ENCODE data around the gene MRPL12. TPM values are rescaled to one million over a fixed set of nuclear protein-coding genes. Genes with fewer than 3 reads are reported as not detected.

MRPL12 gene
- total and polyA plus RNA-seq, 2 experiments from 2014 or later: 50.9 to 153 TPM

DNA sequence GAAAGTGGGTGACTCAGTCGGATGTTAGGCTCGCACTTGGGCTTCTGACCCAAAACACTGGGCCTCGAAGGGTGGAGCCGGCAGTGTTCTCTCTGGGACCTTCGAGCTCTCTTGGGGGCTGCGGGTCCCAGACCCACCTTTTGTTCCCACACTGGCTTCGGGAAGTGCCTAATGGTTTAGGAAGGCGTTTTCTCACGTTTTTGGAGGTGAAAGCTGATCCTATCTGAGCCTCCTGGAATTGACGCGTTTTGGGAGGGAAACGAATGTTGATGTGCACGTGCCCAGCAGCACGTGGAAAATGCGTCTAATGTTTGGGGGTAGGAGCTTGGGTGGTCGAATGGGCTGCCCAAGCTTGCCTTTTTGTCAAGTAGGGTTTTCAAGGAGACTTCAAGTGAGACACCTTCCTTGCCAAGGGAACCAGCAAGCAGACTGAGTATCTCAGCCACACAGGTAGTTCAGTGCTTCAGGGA is 18.7 kb upstream of the MRPL12 start:
- Mint-ChIP-seq H3K27ac (peak overlapping the region; percentile 80), H3K4me1 (peaks cover 12% of the 10 kb centered on the region), H3K36me3 (ENCODE audit: low read depth) (peaks cover 38% of the 10 kb centered on the region), H3K27me3 (ENCODE audit: insufficient read depth, low read depth, poor library complexity) (peaks cover 11% of the 10 kb centered on the region), H3K9me3 (no peaks in the 10 kb centered on the region; the same call in 2 of the 3 replicates), H3K4me3 (peak overlapping the region; percentile 92)
- DNase-seq (ENCODE audit: low spot score): peak; percentile 46
- H3K79me2 ChIP-seq (replicated peaks; ENCODE audit: insufficient read depth): peaks cover 48% of the 10 kb centered on the region
- peak overlapping the region; percentile 99 for H3K4me2 ChIP-seq
- peaks cover 8% of the 10 kb centered on the region; the same call in 1 of the 2 replicates for H4K20me1 ChIP-seq (replicated peaks; ENCODE audit: insufficient read depth)
- no peak overlapping the region for H2AFZ ChIP-seq
- 0 out of 3 replicates have a peak, but pooled peaks have one; percentile 4 for ATAC-seq
- H3K9me2 ChIP-seq (ENCODE audit: insufficient read depth): no peaks in the 10 kb centered on the region
- H3K36me3 ChIP-seq (ENCODE audit: insufficient read depth): no peaks in the 10 kb centered on the region
- no peak overlapping the region for H3K27ac ChIP-seq (ENCODE audit: low read depth)
- peaks cover 18% of the 10 kb centered on the region for H3F3A ChIP-seq (replicated peaks; ENCODE audit: low read depth)
- no peaks in the 10 kb centered on the region for H3K27me3 ChIP-seq (ENCODE audit: insufficient read depth)
- TF ChIP-seq ZNF331 (CRISPR knock-in tag; IDR thresholded peaks at IDR 0.05; ENCODE audit: low read depth): no peak
- peaks cover 6% of the 10 kb centered on the region for H3K4me1 ChIP-seq (ENCODE audit: insufficient read depth)
- peak overlapping the region; percentile 96 for H3K4me3 ChIP-seq

DNA sequence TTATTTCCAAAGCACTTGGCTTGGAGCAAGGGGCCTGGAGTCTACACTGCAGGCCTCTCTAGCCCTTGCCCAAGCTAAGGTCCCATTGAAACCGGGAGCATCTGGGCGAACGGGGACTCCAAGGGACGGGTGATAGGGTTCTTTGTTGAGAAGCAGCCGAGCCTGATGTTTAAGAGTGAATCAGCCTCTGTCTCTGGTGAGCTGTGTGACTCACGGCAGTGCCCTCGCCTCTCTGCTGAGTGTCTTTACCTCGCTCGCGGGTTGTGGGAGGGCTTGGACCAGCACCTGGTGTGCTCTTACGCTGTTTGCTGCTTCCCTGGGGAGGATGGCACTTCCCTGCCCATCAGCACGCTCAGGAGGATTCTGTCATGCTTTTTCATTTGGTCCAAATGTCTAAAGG is 18.1 kb upstream of the MRPL12 start:
- DNase-seq (ENCODE audit: low spot score): no peak
- Mint-ChIP-seq H3K4me3 (peak overlapping the region; percentile 92), H3K36me3 (ENCODE audit: low read depth) (peaks cover 44% of the 10 kb centered on the region), H3K9me3 (no peaks in the 10 kb centered on the region; the same call in 2 of the 3 replicates), H3K27me3 (ENCODE audit: insufficient read depth, low read depth, poor library complexity) (peaks cover 16% of the 10 kb centered on the region), H3K27ac (no peak overlapping the region), H3K4me1 (peaks cover 12% of the 10 kb centered on the region)
- peaks cover 8% of the 10 kb centered on the region; the same call in 1 of the 2 replicates for H4K20me1 ChIP-seq (replicated peaks; ENCODE audit: insufficient read depth)
- peak overlapping the region; percentile 99 for H3K4me2 ChIP-seq
- no peaks in the 10 kb centered on the region for H3K27me3 ChIP-seq (ENCODE audit: insufficient read depth)
- H3K9me2 ChIP-seq (ENCODE audit: insufficient read depth): no peaks in the 10 kb centered on the region
- ATAC-seq: no peak
- no peaks in the 10 kb centered on the region for H3K36me3 ChIP-seq (ENCODE audit: insufficient read depth)
- TF ChIP-seq JUNB (IDR thresholded peaks at IDR 0.05; ENCODE audit: unreplicated experiment) (no peak), EZH2 (IDR thresholded peaks at IDR 0.05; ENCODE audit: low read depth, unreplicated experiment) (no peak), POLR2AphosphoS5 (IDR thresholded peaks at IDR 0.05; ENCODE audit: low read depth) (no peak), ZNF114 (CRISPR knock-in tag; IDR thresholded peaks at IDR 0.05) (no peak)
- TF ChIP-seq, protein P1, sequence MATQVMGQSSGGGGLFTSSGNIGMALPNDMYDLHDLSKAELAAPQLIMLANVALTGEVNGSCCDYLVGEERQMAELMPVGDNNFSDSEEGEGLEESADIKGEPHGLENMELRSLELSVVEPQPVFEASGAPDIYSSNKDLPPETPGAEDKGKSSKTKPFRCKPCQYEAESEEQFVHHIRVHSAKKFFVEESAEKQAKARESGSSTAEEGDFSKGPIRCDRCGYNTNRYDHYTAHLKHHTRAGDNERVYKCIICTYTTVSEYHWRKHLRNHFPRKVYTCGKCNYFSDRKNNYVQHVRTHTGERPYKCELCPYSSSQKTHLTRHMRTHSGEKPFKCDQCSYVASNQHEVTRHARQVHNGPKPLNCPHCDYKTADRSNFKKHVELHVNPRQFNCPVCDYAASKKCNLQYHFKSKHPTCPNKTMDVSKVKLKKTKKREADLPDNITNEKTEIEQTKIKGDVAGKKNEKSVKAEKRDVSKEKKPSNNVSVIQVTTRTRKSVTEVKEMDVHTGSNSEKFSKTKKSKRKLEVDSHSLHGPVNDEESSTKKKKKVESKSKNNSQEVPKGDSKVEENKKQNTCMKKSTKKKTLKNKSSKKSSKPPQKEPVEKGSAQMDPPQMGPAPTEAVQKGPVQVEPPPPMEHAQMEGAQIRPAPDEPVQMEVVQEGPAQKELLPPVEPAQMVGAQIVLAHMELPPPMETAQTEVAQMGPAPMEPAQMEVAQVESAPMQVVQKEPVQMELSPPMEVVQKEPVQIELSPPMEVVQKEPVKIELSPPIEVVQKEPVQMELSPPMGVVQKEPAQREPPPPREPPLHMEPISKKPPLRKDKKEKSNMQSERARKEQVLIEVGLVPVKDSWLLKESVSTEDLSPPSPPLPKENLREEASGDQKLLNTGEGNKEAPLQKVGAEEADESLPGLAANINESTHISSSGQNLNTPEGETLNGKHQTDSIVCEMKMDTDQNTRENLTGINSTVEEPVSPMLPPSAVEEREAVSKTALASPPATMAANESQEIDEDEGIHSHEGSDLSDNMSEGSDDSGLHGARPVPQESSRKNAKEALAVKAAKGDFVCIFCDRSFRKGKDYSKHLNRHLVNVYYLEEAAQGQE (IDR thresholded peaks at IDR 0.05; ENCODE audit: unreplicated experiment): no peak
- TF ChIP-seq, protein P2, sequence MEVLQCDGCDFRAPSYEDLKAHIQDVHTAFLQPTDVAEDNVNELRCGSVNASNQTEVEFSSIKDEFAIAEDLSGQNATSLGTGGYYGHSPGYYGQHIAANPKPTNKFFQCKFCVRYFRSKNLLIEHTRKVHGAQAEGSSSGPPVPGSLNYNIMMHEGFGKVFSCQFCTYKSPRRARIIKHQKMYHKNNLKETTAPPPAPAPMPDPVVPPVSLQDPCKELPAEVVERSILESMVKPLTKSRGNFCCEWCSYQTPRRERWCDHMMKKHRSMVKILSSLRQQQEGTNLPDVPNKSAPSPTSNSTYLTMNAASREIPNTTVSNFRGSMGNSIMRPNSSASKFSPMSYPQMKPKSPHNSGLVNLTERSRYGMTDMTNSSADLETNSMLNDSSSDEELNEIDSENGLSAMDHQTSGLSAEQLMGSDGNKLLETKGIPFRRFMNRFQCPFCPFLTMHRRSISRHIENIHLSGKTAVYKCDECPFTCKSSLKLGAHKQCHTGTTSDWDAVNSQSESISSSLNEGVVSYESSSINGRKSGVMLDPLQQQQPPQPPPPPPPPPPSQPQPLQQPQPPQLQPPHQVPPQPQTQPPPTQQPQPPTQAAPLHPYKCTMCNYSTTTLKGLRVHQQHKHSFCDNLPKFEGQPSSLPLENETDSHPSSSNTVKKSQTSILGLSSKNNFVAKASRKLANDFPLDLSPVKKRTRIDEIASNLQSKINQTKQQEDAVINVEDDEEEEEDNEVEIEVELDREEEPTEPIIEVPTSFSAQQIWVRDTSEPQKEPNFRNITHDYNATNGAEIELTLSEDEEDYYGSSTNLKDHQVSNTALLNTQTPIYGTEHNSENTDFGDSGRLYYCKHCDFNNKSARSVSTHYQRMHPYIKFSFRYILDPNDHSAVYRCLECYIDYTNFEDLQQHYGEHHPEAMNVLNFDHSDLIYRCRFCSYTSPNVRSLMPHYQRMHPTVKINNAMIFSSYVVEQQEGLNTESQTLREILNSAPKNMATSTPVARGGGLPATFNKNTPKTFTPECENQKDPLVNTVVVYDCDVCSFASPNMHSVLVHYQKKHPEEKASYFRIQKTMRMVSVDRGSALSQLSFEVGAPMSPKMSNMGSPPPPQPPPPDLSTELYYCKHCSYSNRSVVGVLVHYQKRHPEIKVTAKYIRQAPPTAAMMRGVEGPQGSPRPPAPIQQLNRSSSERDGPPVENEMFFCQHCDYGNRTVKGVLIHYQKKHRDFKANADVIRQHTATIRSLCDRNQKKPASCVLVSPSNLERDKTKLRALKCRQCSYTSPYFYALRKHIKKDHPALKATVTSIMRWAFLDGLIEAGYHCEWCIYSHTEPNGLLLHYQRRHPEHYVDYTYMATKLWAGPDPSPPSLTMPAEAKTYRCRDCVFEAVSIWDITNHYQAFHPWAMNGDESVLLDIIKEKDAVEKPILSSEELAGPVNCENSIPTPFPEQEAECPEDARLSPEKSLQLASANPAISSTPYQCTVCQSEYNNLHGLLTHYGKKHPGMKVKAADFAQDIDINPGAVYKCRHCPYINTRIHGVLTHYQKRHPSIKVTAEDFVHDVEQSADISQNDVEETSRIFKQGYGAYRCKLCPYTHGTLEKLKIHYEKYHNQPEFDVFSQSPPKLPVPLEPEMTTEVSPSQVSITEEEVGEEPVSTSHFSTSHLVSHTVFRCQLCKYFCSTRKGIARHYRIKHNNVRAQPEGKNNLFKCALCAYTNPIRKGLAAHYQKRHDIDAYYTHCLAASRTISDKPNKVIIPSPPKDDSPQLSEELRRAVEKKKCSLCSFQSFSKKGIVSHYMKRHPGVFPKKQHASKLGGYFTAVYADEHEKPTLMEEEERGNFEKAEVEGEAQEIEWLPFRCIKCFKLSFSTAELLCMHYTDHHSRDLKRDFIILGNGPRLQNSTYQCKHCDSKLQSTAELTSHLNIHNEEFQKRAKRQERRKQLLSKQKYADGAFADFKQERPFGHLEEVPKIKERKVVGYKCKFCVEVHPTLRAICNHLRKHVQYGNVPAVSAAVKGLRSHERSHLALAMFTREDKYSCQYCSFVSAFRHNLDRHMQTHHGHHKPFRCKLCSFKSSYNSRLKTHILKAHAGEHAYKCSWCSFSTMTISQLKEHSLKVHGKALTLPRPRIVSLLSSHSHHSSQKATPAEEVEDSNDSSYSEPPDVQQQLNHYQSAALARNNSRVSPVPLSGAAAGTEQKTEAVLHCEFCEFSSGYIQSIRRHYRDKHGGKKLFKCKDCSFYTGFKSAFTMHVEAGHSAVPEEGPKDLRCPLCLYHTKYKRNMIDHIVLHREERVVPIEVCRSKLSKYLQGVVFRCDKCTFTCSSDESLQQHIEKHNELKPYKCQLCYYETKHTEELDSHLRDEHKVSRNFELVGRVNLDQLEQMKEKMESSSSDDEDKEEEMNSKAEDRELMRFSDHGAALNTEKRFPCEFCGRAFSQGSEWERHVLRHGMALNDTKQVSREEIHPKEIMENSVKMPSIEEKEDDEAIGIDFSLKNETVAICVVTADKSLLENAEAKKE (CRISPR knock-in tag; IDR thresholded peaks at IDR 0.05): no peak
- H3K4me1 ChIP-seq (ENCODE audit: insufficient read depth): peaks cover 6% of the 10 kb centered on the region
- no peak overlapping the region for H2AFZ ChIP-seq
- peak overlapping the region; percentile 96 for H3K4me3 ChIP-seq
- peaks cover 48% of the 10 kb centered on the region for H3K79me2 ChIP-seq (replicated peaks; ENCODE audit: insufficient read depth)
- peaks cover 18% of the 10 kb centered on the region for H3F3A ChIP-seq (replicated peaks; ENCODE audit: low read depth)
- no peak overlapping the region for H3K27ac ChIP-seq (ENCODE audit: low read depth)

All from GM23338 (cell line).